Stimulated activated CD4-positive, alpha-beta T cell treated with anti-CD3 and anti-CD28 coated beads, TNF-alpha, amount 100 ng/mL, for 4 hours (primary cell): ENCODE data around the gene PTPRT.

Experiments used
- DNase-seq, 3 experiments: peaks; one replicate each; pipeline ENCODE4 v3.0.0-alpha.2; 2020; ENCODE audit warnings: low read depth in 3 of 3

Gene PTPRT

DNA sequence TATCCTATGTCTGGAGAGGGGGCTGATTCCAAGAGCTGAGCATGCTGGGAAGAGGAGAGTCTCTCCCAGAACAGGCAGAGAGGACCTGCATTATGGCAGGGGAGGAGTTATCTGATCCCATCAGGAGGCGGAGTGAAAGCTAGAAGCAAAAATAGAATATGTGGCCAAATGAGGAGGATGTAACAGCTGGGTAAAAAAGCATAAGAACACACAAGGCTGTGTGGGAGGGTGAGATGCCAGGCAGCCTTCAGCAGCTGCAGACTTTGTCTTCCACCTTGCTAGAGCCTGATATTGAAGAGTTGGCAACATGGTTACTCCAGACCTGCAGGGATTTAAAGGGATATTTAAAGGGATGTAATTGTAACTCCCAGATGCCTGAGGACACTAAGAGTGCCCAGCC, 167.1 kb downstream of the PTPRT start:
- DNase-seq: no peak

GRCh38 chr20:43022081-43022480, 167.6 kb downstream of the PTPRT start:
- DNase-seq: no peak

- no peak for DNase-seq
Observed at GRCh38 chr20:43017241-43018030, 172.3 kb downstream of the PTPRT start.

DNA sequence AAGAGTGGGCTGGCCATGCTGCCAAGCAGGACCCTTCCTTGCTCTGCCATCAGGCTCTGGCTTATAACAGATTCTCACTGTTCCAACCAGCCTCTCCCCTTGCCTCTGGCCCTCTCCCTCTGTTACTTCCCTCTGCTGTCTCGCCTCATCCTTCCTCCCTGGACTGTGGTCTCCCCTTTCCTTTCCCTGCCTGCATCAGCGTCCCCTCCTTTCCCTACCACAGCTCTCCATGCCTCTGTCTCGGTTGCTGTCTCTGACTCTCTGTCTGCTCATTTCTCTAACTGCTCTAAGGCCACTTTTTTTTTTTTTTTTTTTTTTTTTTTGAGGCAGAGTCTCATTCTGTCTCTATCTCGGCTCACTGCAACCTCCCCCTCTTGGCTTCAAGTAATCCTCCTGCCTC, 173.4 kb downstream of the PTPRT start:
- no peak for DNase-seq

DNA sequence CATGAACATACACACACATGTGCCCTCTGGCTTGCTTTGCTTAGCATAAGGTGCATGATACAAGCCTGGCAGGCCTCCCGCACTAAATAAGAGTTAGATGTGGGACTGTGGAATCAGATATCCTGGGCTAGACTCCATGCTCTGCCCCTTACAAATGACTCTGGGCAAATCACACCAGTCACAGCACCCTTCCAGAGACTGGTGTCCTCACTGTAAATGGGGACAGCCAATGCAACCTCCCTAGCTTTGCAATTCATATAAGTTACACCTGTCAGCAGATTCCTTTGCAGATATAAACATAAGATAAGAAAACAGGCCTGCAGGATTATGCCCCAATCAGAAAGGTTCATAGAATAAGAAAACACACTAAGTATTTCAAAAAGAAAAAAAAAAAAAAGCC, 174.1 kb downstream of the PTPRT start:
- DNase-seq: no peak

DNA sequence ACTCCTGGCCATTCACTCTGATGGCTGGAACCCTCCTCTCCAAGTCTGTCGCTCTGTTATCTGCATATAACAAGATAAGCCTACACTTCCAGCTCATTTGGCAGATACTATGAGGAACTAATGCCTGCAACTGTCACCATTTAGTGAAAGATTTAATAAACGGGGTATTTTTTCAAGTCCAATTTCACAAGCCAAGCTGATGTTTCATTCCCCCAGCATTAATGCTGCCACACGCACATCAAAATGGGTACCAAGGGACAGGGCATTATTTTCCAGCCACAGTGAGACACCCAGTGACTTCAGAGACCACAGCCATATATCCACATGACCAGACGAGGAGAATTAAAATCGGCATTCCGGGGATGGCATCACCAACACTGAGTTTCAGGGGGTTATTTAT, 175.5 kb downstream of the PTPRT start:
- DNase-seq: no peak

- no peak for DNase-seq
Observed at GRCh38 chr20:43011491-43011890, 178.2 kb downstream of the PTPRT start.

GRCh38 chr20:43009532-43009931, 180.2 kb downstream of the PTPRT start:
- DNase-seq: no peak

DNA sequence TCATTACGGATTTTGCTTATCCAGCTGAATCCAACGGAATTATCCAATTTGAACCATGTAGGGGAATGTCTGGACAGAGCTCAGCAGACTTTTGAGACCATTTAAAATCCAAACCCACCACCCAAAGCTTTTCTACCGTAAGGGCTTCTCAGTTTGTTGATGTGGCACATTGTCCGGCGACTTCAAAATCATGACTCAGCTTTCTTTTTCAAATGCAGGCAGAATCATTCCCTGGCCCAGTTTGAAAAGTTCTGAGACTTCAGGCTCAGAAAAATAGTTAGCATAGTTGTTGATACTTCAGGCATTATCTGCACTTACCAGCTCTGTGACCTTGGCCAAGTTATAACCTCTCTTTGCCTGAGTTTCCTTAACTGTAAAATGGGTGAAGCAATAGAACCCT, 182.2 kb downstream of the PTPRT start:
- no peak for DNase-seq

GRCh38 chr20:43006651-43007375, 182.9 kb downstream of the PTPRT start:
- no peak for DNase-seq

GRCh38 chr20:43003318-43003944, 186.3 kb downstream of the PTPRT start:
- no peak for DNase-seq

GRCh38 chr20:42996141-42996540, 193.6 kb downstream of the PTPRT start:
- no peak for DNase-seq

- DNase-seq: no peak
Observed at GRCh38 chr20:42988319-42988718, 201.4 kb downstream of the PTPRT start.

DNA sequence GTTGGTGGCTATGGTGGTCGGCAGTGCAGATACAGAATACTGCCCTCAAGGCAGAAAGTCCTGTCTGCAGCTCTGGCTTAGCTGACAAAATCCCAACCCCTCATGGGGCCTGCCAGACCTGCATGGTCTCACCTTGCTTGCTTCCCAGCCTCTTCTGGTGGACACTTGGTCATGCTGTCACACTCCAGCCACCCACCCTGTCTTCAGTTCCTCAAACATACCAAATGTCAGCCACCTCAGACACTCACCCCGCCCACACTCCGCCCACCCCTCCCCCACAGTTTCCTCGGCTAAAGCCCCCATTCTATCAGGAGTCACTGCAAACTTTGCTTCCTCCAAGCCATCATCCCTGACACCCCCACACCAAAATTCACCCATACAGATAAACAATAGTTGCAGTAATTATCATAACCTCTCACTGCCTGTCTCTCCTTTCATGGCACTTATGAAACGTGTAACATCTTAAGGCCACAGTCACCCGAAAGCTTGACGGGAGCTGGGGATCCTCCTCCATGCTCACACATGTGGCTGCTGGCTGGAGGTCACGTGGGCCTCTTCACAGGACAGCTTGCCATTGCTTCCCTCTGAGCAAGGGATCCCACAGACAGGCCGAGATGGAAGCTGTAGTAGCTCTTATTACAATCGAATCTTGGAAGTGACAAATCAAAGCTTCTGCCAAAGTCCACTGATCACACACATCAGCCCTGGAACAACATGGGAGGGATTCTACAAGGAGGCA, 202.2 kb downstream of the PTPRT start:
- DNase-seq: no peak

DNA sequence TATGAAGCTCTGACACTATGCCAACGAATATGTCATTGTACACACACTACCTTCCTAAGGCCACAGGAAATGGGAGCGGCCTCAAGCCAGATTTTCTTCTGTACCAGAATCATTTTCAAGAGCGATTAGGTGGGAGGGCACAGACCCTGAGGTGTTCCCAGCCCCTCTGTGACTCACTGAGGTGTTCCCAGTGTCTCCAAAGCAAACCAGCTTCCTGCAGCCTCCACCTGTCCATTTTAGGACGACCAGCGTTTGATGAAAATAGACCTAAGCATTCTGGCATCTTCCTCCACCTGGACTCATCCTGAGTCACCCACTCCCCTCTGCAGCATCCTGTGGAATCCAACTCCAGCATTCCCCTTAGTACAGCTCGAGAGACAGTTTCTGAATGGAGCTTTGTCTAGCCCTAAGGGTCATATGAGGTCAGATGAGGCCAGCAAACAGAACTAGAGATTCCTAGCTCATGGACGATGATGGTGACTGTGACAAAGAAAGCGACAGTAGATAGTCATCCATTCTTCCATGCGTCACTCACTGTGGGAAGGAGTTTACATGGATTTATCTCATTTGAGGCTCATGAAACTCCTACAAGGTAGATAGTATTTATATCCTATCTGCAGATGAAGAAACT, 203.4 kb downstream of the PTPRT start:
- DNase-seq: no peak

DNA sequence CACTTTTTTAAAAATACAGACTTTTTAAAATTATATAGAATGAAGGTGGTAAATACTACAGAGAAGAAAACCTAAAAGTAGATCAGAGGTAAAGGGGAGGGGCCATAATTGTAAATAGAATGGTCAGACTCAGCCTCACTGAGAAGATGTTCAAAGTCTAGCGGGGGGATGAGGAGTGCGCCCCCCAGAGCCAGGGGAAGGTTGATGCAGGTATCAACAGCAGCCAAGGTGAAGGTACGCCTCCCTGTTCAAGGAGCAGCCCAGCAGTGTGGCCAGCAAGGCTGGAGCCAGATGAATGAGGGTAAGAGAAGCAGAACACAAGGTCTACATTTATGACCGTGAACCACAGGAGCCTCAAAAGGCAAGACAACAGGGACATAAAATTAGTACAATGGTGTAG, 204.1 kb downstream of the PTPRT start:
- no peak for DNase-seq

- DNase-seq: no peak
Observed at GRCh38 chr20:42982218-42982617, 207.5 kb downstream of the PTPRT start.

DNA sequence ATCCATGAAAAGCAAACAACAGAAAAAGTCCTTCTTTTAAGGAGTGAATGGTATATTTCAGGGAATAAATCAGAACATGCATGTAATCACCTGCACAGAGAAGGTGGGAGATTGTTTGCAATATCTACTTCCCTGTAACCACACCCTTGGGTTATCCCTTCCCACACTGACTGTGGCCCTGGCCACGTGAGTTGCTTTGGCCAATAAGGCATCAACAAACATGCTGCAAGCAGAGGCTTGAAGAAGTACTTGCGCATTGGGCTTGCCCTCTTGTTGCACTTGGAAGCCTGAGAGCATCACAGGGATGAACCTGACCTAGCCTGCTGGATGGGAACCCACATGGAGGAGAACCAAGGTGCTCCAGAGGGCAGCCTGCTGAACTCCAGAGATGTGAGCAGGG, 208.5 kb downstream of the PTPRT start:
- no peak for DNase-seq

DNA sequence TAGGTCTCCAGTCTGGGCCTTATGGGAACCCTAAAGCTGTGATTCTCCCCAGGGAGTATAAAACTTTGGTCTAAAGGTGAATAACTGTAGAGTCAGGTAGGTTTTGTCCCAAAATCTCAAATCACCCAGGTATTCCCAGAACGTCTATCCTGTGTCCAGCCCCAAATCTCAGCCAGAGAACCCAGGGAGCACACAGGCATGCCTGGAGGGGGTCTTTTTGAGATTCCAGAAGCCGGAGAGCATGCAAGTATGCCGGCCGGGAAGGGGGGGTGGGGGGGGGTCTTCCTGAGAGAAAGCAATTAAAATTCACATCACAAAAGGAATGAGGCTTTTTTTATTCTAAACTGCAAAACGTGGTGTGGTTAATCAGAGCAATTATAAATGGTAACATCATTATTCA, 210.0 kb downstream of the PTPRT start:
- no peak for DNase-seq

DNA sequence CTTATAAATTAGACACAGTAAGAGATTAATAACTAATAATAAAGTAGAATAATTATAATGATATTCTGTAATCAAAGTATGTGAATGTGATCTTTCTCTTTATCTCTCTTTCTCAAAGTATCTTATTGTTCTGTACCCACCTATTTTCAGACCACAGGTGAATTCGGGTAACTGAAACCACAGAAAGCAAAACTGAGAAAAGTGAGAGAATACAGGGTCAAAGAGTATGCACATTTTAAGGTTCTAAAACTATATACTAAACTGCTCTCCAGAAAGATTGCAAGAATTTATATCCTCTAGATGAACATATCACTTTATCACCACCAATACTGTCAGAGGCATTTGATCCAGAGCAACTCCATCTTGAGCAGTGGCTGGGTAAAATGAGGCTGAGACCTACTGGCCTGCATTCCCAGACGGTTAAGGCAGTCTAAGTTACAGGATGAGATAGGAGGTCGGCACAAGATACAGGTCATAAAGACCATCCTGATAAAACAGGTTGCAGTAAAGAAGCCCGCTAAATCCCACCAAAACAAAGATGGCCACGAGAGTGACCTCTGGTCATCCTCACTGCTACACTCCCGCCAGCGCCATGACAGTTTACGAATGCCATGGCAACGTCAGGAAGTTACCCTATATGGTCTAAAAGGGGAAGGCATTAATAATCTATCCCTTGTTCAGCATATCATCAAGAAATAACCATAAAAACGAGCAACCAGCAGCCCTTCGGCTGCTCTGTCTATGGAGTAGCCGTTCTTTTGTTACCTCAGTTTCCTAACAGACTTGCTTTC, 211.3 kb downstream of the PTPRT start:
- DNase-seq: no peak

DNA sequence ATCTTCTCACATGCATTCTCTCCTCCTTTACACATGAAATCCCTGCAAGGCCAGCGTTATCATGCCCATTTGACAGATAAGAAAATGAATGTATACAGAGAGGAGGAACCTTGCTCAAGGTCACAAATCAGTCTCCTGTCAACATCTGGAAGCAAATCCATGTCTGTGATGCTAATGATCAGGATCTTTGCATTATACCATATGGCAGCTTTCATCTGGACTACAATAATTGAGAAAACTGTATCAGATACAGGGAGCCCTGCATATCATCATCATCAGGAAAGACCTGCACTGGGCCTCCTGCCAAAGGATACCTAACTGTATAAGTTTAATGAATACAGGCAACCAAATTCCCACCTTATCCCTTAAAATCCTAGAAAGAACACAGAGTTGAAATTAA, 213.7 kb downstream of the PTPRT start:
- DNase-seq: no peak
